Spleen (tissue), 3 donors: Measurements from ENCODE around the gene CNDP2.

Experiments used
- POLR2A ChIP-seq, 3 donors: fragments of 450-650 bp; IDR thresholded peaks; one replicate each; pipeline ENCODE4 v1.5.1; 2017; ENCODE audit warnings: antibody characterized with exemption in 3 of 3, mild to moderate bottlenecking in 1 of 3
- POLR2AphosphoS5 ChIP-seq, 3 donors: sonication (generic); formaldehyde crosslinking; IDR thresholded peaks; one replicate each; pipeline ENCODE4 v1.5.1; 2017; ENCODE audit warnings: antibody characterized with exemption in 3 of 3

GRCh38 chr18:74540652-74541421, 44.7 kb downstream of the CNDP2 start:
- TF ChIP-seq POLR2AphosphoS5 (IDR thresholded peaks at IDR 0.05) (peak in 1 of 3 donors; percentile 41), POLR2A (IDR thresholded peaks at IDR 0.05) (no peak)
